IMR-90 (cell line): Measurements from ENCODE around the gene TCF7. TPM values are rescaled to one million over a fixed set of nuclear protein-coding genes. Genes with fewer than 3 reads are reported as not detected.

Experiments
- ATAC-seq: fragments of 200-7000 bp; cut with Tn5 transposase; 2 replicates; pipeline ENCODE4 v1.9.1; 2020; ENCODE audit warnings: low read depth, mild to moderate bottlenecking, moderate library complexity
- BruUV-seq: library from RNA; stranded (reverse); fragments of 400-500 nt; replicated peaks from 2 replicates; lab custom pipeline; 2021; lab: Mats Ljungman, UMichigan
- CTCF ChIA-PET: fragments of 300-600 bp; formaldehyde crosslinking; extraction: SDS; loops from one replicate; lab custom pipeline; 2021; ENCODE audit warnings: antibody characterized with exemption; lab: Yijun Ruan, JAX
- POLR2A ChIA-PET: fragments of 300-600 bp; sonication (Branson Sonifier 250); formaldehyde crosslinking; loops from one replicate; lab custom pipeline; 2022; ENCODE audit warnings: antibody characterized with exemption; ENCODE audit not compliant: unreplicated experiment; lab: Charles Lee
- DNase-seq: peaks from one replicate; pipeline ENCODE4 v3.0.0; 2013
- H2AFZ ChIP-seq: replicated peaks from 2 replicates; pipeline ENCODE3; 2013; ENCODE audit warnings: low read length, mild to moderate bottlenecking; ENCODE audit not compliant: poor library complexity
- H2AK5ac ChIP-seq: 2 replicates; pipeline ENCODE4 v1.6.1; 2013; ENCODE audit warnings: low read depth, low read length, inconsistent platforms
- H2AK9ac ChIP-seq: replicated peaks from 2 replicates; pipeline ENCODE3; 2013; ENCODE audit warnings: mild to moderate bottlenecking, low read depth, low read length, moderate library complexity; ENCODE audit not compliant: poor library complexity
- H2BK120ac ChIP-seq: 2 replicates; pipeline ENCODE4 v1.6.1; 2013; ENCODE audit warnings: low read depth, low read length, inconsistent platforms
- H2BK15ac ChIP-seq: 3 replicates; pipeline ENCODE4 v1.6.1; 2013; ENCODE audit warnings: low read depth, low read length, inconsistent platforms
- H2BK20ac ChIP-seq: 2 replicates; pipeline ENCODE4 v1.6.1; 2013; ENCODE audit warnings: low read depth, mild to moderate bottlenecking, inconsistent platforms, low read length, moderate library complexity
- H2BK5ac ChIP-seq: 2 replicates; pipeline ENCODE4 v1.6.1; 2013; ENCODE audit warnings: mild to moderate bottlenecking, low read depth, low read length, inconsistent platforms; ENCODE audit not compliant: poor library complexity, severe bottlenecking
- H3K14ac ChIP-seq: replicated peaks from 2 replicates; pipeline ENCODE4 v1.6.1; 2013; ENCODE audit warnings: low read depth, low read length, inconsistent platforms
- H3K18ac ChIP-seq: 2 replicates; pipeline ENCODE4 v1.6.1; 2013; ENCODE audit warnings: low read depth, low read length, control low read depth
- H3K23ac ChIP-seq: 2 replicates; pipeline ENCODE4 v1.6.1; 2013; ENCODE audit warnings: low read depth, low read length, inconsistent platforms
- H3K27ac ChIP-seq: 2 replicates; pipeline ENCODE4 v1.5.1; 2013; ENCODE audit warnings: mild to moderate bottlenecking, control low read depth, low read length; ENCODE audit not compliant: insufficient read depth
- H3K27me3 ChIP-seq: 2 replicates; pipeline ENCODE4 v1.6.1; 2013; ENCODE audit warnings: low read length; ENCODE audit not compliant: control insufficient read depth, insufficient read depth
- H3K36me3 ChIP-seq: 2 replicates; pipeline ENCODE4 v1.6.1; 2013; ENCODE audit warnings: low read length, mixed read lengths; ENCODE audit not compliant: control insufficient read depth, insufficient read depth
- H3K4ac ChIP-seq: 2 replicates; pipeline ENCODE4 v1.6.1; 2013; ENCODE audit warnings: low read depth, low read length, inconsistent platforms
- H3K4me1 ChIP-seq: 2 replicates; pipeline ENCODE4 v1.6.1; 2013; ENCODE audit warnings: low read length, mixed read lengths; ENCODE audit not compliant: control insufficient read depth, insufficient read depth
- H3K4me2 ChIP-seq: 2 replicates; pipeline ENCODE4 v1.6.1; 2013; ENCODE audit warnings: low read depth, mild to moderate bottlenecking, control low read depth, low read length, moderate library complexity
- H3K4me3 ChIP-seq: 2 replicates; pipeline ENCODE4 v1.5.1; 2013; ENCODE audit warnings: low read depth, mild to moderate bottlenecking, control low read depth, low read length, moderate library complexity; ENCODE audit not compliant: insufficient read depth
- H3K56ac ChIP-seq: 2 replicates; pipeline ENCODE4 v1.6.1; 2013; ENCODE audit warnings: low read length, inconsistent platforms; ENCODE audit not compliant: insufficient read depth; ENCODE audit errors: extremely low read depth
- H3K79me1 ChIP-seq, 2 experiments: 2 replicates each; pipeline ENCODE4 v1.6.1; 2013; ENCODE audit warnings: low read length in 2 of 2, inconsistent platforms in 1 of 2, low read depth in 1 of 2
- H3K9ac ChIP-seq: 2 replicates; pipeline ENCODE4 v1.6.1; 2013; ENCODE audit warnings: low read depth, low read length, control low read depth
- H3K9me1 ChIP-seq: 2 replicates; pipeline ENCODE4 v1.6.1; 2013; ENCODE audit warnings: low read length, inconsistent platforms; ENCODE audit not compliant: insufficient read depth
- H3K9me3 ChIP-seq: 2 replicates; pipeline ENCODE4 v1.6.1; 2013; ENCODE audit warnings: low read length; ENCODE audit not compliant: control insufficient read depth, insufficient read depth
- H4K20me1 ChIP-seq: 2 replicates; pipeline ENCODE4 v1.6.1; 2013; ENCODE audit warnings: low read length, inconsistent platforms; ENCODE audit not compliant: insufficient read depth
- H4K5ac ChIP-seq: 2 replicates; pipeline ENCODE4 v1.6.1; 2013; ENCODE audit warnings: mild to moderate bottlenecking, low read depth, low read length, control low read depth
- H4K8ac ChIP-seq, 2 experiments: 2 replicates each; pipeline ENCODE4 v1.6.1; 2013; ENCODE audit warnings: low read depth in 2 of 2, low read length in 2 of 2, control low read depth in 1 of 2, inconsistent platforms in 1 of 2
- H4K91ac ChIP-seq: 2 replicates; pipeline ENCODE4 v1.6.1; 2013; ENCODE audit warnings: low read depth, low read length, inconsistent platforms; ENCODE audit not compliant: insufficient read depth
- FOS ChIP-seq: fragments of 150-350 bp; IDR thresholded peaks from 2 replicates; pipeline ENCODE4 v1.6.1; 2016; ENCODE audit warnings: low read depth, low read length
- WGBS, 2 experiments: methylation state at CpG; one replicate each; pipeline versions ENCODE4 v1.1.5 to v1.1.7; 2013; ENCODE audit warnings: missing lambda C conversion rate in 2 of 2; ENCODE audit not compliant: insufficient read length in 1 of 2; ENCODE audit errors: extremely low coverage in 2 of 2; 5-methylcytosine and 5-hydroxymethylcytosine counted together
- dilution Hi-C: fragments of 300-500 bp; cut with HindIII; formaldehyde crosslinking; loops from one replicate; pipeline ENCODE4 v1.14.3; 2018; ENCODE audit warnings: low sequenced_read_pairs; ENCODE audit not compliant: unreplicated experiment
- in situ Hi-C: fragments of 300-500 bp; cut with MboI; formaldehyde crosslinking; loops from 3 replicates; pipeline ENCODE4 v1.14.3; 2019; ENCODE audit warnings: low sequenced_read_pairs, inconsistent platforms, mixed read lengths
- intact Hi-C: fragments of 100-400 bp; cut with micrococcal nuclease; formaldehyde crosslinking; loops from 2 replicates; pipeline ENCODE4 v1.10.0; 2022
- polyA plus RNA-seq, 3 experiments: library from polyadenylated mRNA; depleted of rRNA; stranded (reverse); fragments of >200 nt; gene quantifications; 2 replicates each; pipeline ENCODE4 v1.2.3, GENCODE V29; 2012; ENCODE audit warnings: low replicate concordance in 1 of 3
- total RNA-seq: library from RNA; depleted of rRNA; stranded (reverse); fragments of >200 nt; gene quantifications from 2 replicates; pipeline ENCODE4 v1.2.3, GENCODE V29; 2012

The TCF7 gene
- total and polyA plus RNA-seq, 2 of the 4 experiments (the other 2 are of a cell fraction) = 1.3 to 3.4 TPM

DNA sequence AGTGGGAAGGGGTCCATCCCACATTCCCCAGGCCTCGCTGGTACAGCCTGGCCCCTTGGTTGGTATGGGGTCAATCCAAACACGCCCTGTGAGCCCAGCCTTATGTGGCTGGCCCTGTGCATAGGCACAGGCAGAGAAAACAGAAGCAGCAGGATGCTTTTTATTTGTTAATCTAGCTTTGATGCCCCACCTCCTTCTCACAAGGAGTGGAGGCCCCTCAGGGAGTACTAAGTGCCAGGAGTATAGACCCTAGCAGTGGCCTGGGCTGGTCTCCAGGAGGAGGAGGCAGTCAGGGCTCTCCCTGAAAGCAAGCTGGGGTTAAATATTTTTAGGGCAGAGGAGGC is 14.6 kb upstream of the TCF7 start:
- Histone ChIP-seq H2AK5ac (no peak overlapping the region), H2BK120ac (no peak overlapping the region), H3K23ac (no peak overlapping the region), H3K18ac (no peak overlapping the region), H3K4ac (no peak overlapping the region), H2BK20ac (no peak overlapping the region), H3K4me1 (peaks cover 4% of the 10 kb centered on the region), H3K79me1 (no peaks in the 10 kb centered on the region), H2AFZ (no peak overlapping the region), H3K27me3 (peaks cover 9% of the 10 kb centered on the region), H3K56ac (no peak overlapping the region), H4K91ac (no peak overlapping the region), H4K5ac (no peak overlapping the region), H2BK5ac (no peak overlapping the region), H4K8ac (no peak overlapping the region), H3K14ac (no peak overlapping the region), H3K36me3 (no peaks in the 10 kb centered on the region), H3K27ac (no peak overlapping the region), H4K20me1 (no peaks in the 10 kb centered on the region), H3K4me3 (no peak overlapping the region), H2AK9ac (no peak overlapping the region), H3K4me2 (no peak overlapping the region), H3K9ac (no peak overlapping the region), H3K9me3 (no peaks in the 10 kb centered on the region), H2BK15ac (no peak overlapping the region), H3K9me1 (peaks cover 3% of the 10 kb centered on the region; the same call in 1 of the 2 replicates)
- no TSS peak for BruUV-seq
- ChIA-PET CTCF (interaction anchor here (1.3 to 1.8 kb wide), 2 partner anchors 8 to 41 kb away, joined by 3 to 6 read pairs; no protein-coding TSS in a partner anchor), POLR2A (no interaction called here)
- ATAC-seq (no peak), DNase-seq (no peak)
- WGBS, 2 experiments = no CpG with 5 or more reads among the region's 2 CpGs
- dilution Hi-C loops = no loop called here
- in situ Hi-C loops = no loop called here
- no peak for TF ChIP-seq FOS
- intact Hi-C loops = loop anchor here (2.0 kb wide), 1 partner anchor 41 kb away; no protein-coding TSS in a partner anchor
